NCI-H2171 (cell line): ENCODE measurements around the gene TMEM220.

ENCODE experiments used
- DNase-seq: peaks from one replicate; lab custom pipeline; 2025; lab: John Stamatoyannopoulos, UW

TMEM220 gene

DNA sequence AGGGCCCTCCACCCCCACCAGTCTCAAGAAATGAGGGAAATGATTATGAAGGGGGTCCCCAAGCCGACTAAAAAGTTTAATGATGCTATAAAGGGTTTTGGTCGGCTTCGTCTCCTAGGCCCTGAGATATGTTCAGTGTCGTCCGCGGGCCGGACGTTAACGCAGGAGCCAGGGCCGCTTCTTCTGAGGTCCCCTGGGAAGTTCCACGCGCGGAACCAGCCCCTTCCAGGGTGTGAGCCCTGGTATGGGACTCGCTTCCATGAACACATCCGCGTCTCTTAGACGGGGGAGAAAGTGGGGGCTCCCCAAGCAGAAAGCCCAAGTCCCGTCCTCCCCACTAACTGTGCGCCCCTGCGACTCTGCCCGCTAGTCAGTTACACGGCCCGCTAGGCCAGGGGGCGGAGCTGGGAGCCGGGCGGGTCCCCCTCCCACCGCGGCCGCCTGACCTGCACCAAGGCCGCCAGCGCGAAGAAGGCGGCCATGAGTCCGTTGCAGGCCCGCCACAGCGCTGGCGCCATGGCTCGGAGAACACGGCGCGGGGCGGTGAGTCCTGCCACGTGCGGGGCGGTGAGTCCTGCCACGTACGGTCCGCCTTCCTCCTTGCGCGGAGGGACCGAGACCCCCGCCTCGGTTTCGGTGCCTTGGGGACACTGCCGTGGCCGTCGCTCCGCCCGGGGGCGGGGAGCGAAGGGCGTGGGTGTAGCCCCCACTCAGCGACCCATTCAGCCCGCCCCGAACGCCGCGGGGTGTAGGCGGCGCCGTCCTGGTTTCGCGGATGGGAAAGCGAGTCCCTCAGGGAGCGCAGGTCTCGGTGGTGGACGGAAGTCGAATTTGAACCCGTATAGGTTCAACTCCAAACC is at the start of gene TMEM220:
TMEM220 (minus strand) TSS at position 690 of the 860 bp plus-strand sequence; CDS start at position 518, 172 bp downstream.
- DNase-seq, result no peak

DNA sequence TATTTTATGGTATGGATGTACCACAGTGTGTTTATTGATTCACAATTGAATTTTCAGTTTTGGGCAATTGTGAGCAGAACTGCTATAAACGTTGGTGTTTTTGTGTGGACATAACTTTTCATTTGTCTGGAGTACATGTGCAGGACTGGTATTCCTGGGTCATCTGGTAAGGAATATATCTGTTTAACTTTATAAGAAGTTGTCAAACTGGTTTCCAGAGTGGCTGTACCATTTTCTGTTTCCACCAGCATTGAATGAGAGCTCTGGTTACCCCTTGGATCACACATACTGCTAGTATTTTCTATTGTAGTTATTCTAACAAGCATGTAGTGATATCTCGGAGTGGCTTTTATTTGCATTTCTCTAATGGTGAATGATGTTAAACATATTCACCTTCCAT is 49.8 kb upstream of the TMEM220 start:
- DNase-seq, result no peak

GRCh38 chr17:10777890-10778289 is 48.1 kb upstream of the TMEM220 start:
- DNase-seq, result no peak

GRCh38 chr17:10777131-10777807 is 47.4 kb upstream of the TMEM220 start:
- no peak for DNase-seq

DNA sequence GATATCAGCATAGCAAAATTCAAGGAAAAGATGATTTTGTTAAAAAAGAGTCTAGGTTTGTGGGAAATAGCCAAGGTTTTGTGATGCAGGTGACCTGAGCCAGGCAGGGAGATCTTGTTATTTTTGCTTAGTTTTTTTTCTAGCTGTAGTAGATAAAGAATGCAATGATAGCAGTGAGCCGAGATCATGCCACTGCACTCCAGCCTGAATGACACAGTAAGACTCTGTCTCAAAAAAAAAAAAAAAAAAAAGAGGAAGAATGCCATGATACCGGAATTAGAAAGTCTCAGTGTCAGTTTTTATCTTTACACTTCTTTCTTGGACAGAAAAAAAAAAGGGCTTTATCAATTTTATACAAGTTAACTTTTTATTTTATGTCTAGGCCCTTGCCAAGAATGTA is 46.6 kb upstream of the TMEM220 start:
- DNase-seq, result no peak

GRCh38 chr17:10775740-10776356 is 46.0 kb upstream of the TMEM220 start:
- DNase-seq, result no peak

- DNase-seq, result no peak
Observed at GRCh38 chr17:10775058-10775457, 45.2 kb upstream of the TMEM220 start.

DNA sequence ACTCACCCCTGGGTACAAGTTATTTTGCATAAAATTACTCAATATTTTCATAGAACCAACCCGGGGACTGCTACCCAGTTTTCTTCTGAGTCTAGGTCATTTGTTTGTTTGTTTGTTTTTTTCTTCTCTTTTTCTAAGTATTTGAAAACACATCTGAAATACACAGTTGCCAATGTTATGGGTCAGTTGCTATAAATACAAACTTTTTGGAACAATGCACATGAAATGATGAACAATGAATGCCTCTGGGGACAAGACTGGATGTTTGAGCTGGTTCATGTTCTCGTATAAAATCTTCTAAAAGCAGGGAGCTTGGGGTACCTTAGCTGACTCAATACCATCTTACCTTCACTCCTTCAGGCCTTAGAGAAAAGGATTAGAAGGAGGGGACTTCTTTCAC is 43.6 kb upstream of the TMEM220 start:
- DNase-seq, result no peak

DNA sequence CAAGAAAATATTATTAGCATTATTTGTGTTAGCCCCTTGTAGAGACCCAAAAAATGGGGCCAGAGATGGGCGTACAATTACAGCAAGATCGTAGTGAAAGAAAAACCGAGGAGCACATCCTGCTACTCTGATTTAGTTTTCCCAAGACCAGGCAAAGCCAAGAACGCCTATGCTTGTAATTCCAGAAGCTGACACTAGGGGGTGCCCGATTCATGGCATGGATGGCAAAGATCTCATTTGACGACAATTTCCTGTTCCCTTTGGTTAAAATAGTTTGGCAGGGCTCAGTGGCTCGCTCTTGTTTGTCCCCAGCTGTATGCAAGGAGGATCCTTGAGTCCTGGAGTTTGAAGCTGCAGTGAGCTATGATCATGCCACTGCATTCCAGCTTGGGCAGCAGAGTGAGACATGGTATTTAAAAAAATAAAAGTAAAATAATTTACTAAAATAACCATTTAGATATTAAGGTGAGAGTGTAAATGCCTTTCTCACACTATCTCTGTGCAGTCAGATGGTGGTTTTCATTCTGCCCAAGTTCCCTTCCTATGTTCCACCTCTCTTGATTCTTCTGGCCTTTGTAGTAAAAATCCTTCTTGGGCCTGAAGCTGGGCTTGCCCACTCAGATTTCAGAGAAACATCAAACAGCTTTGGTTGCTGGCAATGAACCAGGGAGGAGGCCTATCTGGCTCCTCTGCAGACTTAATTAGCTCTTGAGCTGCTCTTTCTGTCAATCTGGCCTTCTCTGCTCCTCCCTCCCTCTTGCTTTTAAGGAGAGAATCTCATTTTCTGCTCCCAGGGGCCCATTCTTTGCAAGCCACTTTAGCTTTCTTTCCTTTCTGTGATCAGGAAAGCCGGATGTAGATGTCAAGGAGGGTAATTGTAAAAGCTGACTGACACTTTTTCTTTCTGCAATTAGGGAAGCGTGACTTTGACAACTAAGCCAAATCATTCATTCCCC is 42.9 kb upstream of the TMEM220 start:
- no peak for DNase-seq

DNA sequence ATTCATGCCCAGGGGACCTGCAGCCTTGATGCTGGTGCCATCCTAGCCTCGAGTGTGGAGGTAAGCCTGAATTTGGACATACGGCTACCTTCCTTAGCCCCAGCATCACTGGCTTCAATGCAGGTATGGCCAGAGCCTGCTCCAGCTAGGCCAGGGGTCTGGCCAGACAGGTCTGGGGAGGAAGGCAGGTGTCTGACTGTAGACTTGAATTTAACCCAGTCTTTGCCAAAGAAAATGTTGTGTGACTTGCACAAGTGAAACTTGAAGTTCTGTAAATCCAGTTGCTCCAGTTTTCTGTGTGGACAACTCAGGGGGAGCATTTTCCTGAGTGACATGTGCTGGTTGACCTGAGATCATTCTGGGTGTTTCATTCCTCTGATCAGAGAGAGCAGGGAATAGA is 41.3 kb upstream of the TMEM220 start:
- no peak for DNase-seq

- DNase-seq, result no peak
Observed at GRCh38 chr17:10769840-10770239, 40.0 kb upstream of the TMEM220 start.

- no peak for DNase-seq
Observed at GRCh38 chr17:10768750-10769251, 39.0 kb upstream of the TMEM220 start.

DNA sequence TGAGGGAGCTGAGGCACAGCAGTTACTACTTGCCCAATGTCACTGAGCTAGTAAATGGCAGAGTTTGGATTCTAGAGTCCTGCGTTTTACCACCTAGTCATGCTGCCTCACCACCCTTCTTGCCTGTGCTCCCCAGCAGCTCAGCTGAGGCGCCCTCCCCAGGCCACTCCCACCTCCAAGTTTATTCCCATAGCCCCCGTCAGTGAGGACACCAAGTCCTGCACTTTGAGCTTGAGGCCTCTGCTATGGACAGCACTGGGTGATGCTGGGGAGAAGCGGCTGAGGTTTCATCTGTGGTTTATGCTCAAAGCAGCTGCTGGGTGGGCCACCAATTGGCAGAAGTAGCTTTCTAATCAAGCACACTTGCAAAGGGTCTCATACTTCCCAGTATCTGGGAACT is 37.4 kb upstream of the TMEM220 start:
- no peak for DNase-seq

- DNase-seq, result no peak
Observed at GRCh38 chr17:10762037-10762436, 32.2 kb upstream of the TMEM220 start.

DNA sequence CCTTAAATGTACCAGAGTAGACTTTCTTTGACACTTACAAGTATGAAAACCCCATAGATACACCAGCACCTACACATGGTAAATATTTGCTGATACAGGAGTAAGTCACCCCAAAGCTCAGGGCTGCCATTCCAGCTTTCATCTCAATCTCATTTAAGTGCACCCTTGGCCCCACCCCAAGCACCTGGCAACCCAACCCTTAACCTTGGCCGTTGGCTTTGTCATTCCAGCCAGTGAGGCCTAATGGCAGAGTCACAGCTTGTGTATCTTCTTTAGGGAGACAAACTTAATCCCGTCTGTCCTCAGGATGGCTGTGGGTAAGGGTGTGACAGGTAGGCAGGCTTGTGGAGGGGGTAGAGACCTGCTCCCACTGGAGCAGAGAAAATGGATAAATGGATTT is 31.5 kb upstream of the TMEM220 start:
- no peak for DNase-seq

- DNase-seq, result no peak
Observed at GRCh38 chr17:10758062-10758461, 28.2 kb upstream of the TMEM220 start.

DNA sequence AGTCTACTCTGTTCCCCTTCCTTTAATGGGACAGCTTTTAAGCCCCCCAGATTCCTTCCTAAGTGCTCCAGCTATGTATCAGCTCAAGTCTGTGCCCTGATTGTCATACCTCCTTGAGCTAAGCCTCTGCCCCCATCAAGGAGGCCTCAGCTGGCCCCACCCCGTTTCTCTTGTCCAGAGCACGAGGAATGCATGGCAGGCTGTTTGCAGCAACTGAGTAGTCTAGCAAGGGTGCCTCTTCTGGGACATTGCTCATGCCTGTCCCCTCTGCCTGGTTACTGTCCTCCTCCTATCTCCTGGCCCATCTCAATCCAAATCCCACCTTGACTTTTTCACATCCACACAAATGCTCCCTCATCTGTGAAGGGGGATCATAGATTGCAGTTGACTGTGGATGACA is 27.8 kb upstream of the TMEM220 start:
- DNase-seq, result no peak

DNA sequence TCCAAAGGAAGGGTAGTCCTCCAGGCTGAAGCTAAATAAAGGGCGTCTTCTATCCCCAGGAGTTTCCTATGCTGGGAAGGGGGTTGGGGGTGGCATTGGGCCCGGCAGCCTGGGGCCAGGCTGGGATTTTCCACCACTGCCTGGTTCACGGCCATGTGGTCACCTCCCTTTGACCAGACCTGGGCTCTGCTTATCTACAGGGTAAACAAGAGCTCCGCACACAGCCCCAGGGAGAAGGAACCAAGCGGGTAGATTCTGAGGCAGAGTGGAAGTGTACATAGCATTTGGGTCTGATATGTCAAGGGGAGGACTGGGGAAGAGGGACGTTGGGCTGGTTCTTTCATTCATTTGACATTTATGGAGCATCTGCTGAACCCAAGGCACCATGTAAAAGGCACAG is 27.2 kb upstream of the TMEM220 start:
- DNase-seq, result no peak

DNA sequence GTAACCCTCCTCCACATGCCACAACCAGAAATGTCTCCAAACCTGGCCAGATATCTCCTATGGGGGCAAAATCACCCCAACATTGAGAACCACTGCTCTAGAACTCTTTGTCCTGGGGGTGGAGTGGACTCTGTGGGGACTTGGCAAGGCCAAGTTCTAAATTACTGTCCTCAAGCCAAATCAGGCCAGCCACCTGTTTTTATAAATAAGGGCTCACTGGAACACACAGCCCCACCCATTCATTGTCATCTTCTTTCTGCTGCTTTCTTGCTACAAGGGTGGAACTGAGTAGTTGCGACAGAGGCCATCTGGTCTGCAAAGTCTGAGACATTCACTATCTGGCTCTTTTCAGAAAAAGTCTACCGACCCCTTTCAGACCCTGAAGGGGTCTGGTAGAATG is 26.8 kb upstream of the TMEM220 start:
- DNase-seq, result no peak

DNA sequence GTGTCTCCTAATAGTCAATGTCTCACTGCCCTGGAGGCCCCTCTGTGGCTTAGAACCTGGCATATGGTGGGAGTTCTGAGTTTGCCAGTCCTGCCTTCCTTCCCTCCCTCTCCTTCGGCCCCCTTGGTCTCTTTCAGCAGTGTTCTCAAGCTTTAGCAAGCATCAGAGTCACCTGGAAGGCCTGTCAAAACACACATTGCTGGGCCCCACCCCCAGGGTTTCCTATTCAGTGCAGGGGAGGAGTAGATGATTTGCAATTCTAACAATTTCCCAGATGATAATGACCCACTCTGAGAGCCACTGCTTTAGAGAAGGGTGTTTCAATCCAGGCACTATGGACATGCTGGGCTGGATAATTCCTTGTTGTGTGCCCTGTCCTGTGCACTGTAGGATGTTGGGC is 26.4 kb upstream of the TMEM220 start:
- DNase-seq, result no peak

GRCh38 chr17:10755592-10756127 is 25.8 kb upstream of the TMEM220 start:
- no peak for DNase-seq
